ENCODE measurements around the gene GABRA4. TPM values are rescaled to one million over a fixed set of nuclear protein-coding genes. Genes with fewer than 3 reads are reported as not detected.

GABRA4 gene
- total RNA-seq, 4 donors from 2014 or later = 0.08 TPM; not detected in 3

DNA sequence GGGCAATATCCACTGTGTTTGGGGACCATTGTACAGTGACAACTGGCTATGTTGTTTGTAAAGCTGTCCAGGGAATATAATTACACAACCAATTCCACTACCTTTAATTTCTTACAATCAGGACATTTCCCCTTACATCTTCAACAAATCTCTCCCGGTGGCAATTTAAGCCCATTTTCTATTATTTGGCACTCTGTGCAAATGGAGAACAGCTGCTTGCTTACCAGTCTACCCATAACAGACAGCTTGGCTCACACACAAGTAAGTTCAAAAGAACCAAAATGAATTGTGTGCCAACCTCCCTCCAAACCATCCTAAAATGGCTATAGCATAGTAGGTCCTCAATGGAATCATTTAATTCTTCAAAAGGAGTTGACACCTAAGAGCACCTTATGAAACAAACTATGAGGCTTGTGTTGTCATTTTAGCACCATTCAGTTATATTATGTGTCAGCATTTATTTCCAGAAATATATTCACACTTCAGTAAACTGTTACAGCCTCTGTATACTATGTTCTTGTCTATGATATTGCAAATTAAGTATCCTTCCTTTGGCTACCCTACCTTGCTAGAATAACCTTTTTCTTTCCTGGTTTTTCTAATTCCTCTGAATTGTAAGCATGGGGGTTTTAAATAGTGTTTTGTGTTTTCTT, 18.4 kb downstream of the GABRA4 start:
- TF ChIP-seq, protein P1, sequence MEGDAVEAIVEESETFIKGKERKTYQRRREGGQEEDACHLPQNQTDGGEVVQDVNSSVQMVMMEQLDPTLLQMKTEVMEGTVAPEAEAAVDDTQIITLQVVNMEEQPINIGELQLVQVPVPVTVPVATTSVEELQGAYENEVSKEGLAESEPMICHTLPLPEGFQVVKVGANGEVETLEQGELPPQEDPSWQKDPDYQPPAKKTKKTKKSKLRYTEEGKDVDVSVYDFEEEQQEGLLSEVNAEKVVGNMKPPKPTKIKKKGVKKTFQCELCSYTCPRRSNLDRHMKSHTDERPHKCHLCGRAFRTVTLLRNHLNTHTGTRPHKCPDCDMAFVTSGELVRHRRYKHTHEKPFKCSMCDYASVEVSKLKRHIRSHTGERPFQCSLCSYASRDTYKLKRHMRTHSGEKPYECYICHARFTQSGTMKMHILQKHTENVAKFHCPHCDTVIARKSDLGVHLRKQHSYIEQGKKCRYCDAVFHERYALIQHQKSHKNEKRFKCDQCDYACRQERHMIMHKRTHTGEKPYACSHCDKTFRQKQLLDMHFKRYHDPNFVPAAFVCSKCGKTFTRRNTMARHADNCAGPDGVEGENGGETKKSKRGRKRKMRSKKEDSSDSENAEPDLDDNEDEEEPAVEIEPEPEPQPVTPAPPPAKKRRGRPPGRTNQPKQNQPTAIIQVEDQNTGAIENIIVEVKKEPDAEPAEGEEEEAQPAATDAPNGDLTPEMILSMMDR (IDR thresholded peaks at IDR 0.05) = no peak
- TF ChIP-seq POLR2A (IDR thresholded peaks at IDR 0.05) = no peak
- no peaks in the 10 kb centered on the region for H3K36me3 ChIP-seq
- H3K27me3 ChIP-seq = no peaks in the 10 kb centered on the region
- no peaks in the 10 kb centered on the region for H3K4me1 ChIP-seq
- H3K4me3 ChIP-seq (replicated peaks in 1 of 3) = no peak overlapping the region
- H3K27ac ChIP-seq = no peak overlapping the region
- 79 to 86% methylated on average over 1 of the region's 1 CpG for WGBS, 2 donors
- intact Hi-C loops (cut with DNase I) = no loop called here
- no peak for DNase-seq
- no peaks in the 10 kb centered on the region for H3K9me3 ChIP-seq

DNA sequence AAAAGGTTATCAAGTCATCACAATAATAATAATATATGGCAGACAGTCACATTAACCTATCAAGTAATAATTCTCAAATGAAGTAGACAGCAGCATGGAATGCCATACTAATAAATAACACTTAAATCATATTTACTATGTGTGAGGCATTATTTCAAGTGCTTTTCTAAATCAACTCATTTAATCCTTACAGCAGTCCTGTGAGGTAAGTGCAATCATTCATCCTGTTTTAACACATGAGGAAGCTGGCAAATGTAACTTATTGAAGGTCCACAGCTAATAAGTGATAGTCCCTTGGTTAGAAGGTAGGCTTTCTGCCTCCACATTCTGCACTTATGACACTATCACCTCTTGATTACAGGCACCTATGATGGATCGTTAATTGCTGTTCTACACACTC, 24.5 kb downstream of the GABRA4 start:
- intact Hi-C loops (cut with DNase I) = no loop called here
- no peaks in the 10 kb centered on the region for H3K4me1 ChIP-seq
- H3K36me3 ChIP-seq = no peaks in the 10 kb centered on the region
- no peaks in the 10 kb centered on the region for H3K9me3 ChIP-seq
- H3K4me3 ChIP-seq (replicated peaks in 1 of 3) = no peak overlapping the region
- 91 to 96% methylated on average over 1 of the region's 1 CpG for WGBS, 2 donors
- DNase-seq = no peak
- no peak overlapping the region for H3K27ac ChIP-seq
- TF ChIP-seq POLR2A (IDR thresholded peaks at IDR 0.05) = no peak
- TF ChIP-seq, protein P1 (IDR thresholded peaks at IDR 0.05) = no peak
- H3K27me3 ChIP-seq = no peaks in the 10 kb centered on the region

DNA sequence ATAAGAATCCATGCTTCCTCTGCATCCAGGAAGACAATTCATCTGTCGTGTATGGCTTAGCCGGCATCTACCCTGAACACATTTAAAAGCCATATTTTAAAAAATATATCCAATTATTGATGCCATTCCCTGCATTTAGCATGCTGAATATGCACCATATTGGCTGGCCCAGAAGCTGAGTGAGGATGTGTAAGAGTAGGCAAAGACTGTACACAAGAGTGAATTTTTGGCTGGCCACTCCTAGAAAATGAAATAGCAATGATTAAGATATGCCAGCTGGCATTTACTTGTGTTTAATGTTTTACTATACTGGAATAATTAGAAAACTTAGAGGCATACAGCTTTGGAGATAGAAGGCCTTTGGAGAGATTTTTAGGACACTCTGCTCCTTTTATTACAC, 25.8 kb downstream of the GABRA4 start:
- TF ChIP-seq, protein P1 (IDR thresholded peaks at IDR 0.05) = no peak
- TF ChIP-seq POLR2A (IDR thresholded peaks at IDR 0.05) = no peak
- H3K27me3 ChIP-seq = no peaks in the 10 kb centered on the region
- intact Hi-C loops (cut with DNase I) = no loop called here
- H3K36me3 ChIP-seq = no peaks in the 10 kb centered on the region
- H3K4me3 ChIP-seq (replicated peaks in 1 of 3) = no peak overlapping the region
- 86 to 93% methylated on average over 2 of the region's 2 CpGs for WGBS, 2 donors
- no peak overlapping the region for H3K27ac ChIP-seq
- no peak for DNase-seq
- no peaks in the 10 kb centered on the region for H3K9me3 ChIP-seq
- H3K4me1 ChIP-seq = no peaks in the 10 kb centered on the region

DNA sequence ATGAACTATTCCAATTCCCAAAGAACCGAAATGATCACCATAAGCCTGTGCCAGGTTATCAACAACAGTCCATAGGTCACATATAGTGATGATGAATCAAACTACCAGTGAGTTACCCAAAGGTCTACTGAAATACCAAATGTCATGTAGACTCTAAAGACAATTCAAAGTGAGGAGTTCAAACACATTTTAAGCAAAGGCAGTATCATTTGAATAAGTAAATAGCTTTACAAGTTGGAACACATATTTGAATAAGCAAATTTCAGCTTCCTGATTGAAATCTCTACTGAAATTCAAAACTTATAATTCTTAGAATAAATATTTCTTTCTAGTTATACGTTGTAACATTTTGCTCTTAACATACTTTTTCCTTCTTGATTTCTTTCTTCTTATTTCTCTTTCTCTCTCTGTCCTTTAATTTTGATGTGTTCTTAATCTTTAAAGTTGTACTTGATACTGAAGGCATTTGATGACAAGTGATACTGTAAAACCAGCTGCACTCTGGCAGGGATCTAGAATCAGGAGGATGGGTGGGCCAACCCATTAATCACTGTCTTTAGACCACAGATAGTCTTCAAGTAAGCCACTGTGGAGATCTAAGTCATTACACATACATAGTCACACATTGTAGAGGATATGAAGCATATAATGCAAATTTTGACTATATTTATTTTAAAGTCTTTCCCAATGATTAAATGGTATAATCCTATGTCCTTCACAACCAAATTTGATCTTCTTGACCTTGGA, 34.5 kb downstream of the GABRA4 start:
- 80 to 85% methylated on average over 2 of the region's 2 CpGs for WGBS, 2 donors
- intact Hi-C loops (cut with DNase I) = no loop called here
- Histone ChIP-seq H3K36me3 (no peaks in the 10 kb centered on the region), H3K9me3 (no peaks in the 10 kb centered on the region), H3K27me3 (no peaks in the 10 kb centered on the region), H3K4me3 (replicated peaks in 1 of 3) (no peak overlapping the region), H3K27ac (no peak overlapping the region), H3K4me1 (no peaks in the 10 kb centered on the region)
- TF ChIP-seq, protein P1 (IDR thresholded peaks at IDR 0.05) = no peak
- TF ChIP-seq POLR2A (IDR thresholded peaks at IDR 0.05) = no peak
- no peak for DNase-seq

DNA sequence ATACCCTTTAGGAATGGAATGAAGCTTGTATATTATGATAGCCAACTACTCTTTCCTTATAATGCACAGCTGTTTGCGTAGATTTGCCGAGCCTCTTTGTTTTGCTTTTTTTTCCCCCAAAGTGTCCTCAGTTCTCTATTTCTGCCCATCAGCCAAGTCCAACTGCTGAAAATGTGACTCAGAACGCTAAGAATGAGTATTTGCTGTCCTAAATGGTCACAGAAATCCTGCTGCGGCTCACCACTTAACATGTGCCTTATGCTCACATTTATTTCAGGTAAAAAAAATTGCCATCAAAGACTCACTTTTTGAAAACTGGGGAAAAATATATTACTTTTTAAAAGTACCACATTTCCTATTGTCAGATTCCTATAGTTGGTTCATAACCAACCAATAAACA, 36.9 kb downstream of the GABRA4 start:
- H3K27ac ChIP-seq = no peak overlapping the region
- no peak overlapping the region for H3K4me3 ChIP-seq (replicated peaks in 1 of 3)
- H3K36me3 ChIP-seq = no peaks in the 10 kb centered on the region
- H3K4me1 ChIP-seq = no peaks in the 10 kb centered on the region
- no peak for DNase-seq
- H3K27me3 ChIP-seq = no peaks in the 10 kb centered on the region
- TF ChIP-seq, protein P1 (IDR thresholded peaks at IDR 0.05) = no peak
- TF ChIP-seq POLR2A (IDR thresholded peaks at IDR 0.05) = no peak
- intact Hi-C loops (cut with DNase I) = no loop called here
- WGBS, 2 donors = 55 to 63% methylated on average over 4 of the region's 4 CpGs
- no peaks in the 10 kb centered on the region for H3K9me3 ChIP-seq
